T-helper 1 cell treated with Interleukin-12 subunit alpha and Interleukin-12 subunit beta and Interleukin-4 antibody, amounts not matched to agents 30 ng/mL and 1 ng/mL, for 36 hours (primary cell): ENCODE results near the gene GAB2. TPM values are rescaled to one million over a fixed set of nuclear protein-coding genes. Genes with fewer than 3 reads are reported as not detected.
"Not testable (repeated sequence)": the region's sequence is repeated elsewhere in the genome, so short reads cannot be mapped to it uniquely, and the experiment has no call there.

Experiments used
- intact Hi-C: fragments of 100-400 bp; cut with micrococcal nuclease; formaldehyde crosslinking; loops from one replicate; pipeline ENCODE4 v1.15.1; 2024
- total RNA-seq: library from RNA; stranded (reverse); gene quantifications from 2 replicates; pipeline ENCODE4 v1.2.3, GENCODE V29; 2022

Gene GAB2
- total RNA-seq, 1 donor from 2014 or later: 50.6 TPM

DNA sequence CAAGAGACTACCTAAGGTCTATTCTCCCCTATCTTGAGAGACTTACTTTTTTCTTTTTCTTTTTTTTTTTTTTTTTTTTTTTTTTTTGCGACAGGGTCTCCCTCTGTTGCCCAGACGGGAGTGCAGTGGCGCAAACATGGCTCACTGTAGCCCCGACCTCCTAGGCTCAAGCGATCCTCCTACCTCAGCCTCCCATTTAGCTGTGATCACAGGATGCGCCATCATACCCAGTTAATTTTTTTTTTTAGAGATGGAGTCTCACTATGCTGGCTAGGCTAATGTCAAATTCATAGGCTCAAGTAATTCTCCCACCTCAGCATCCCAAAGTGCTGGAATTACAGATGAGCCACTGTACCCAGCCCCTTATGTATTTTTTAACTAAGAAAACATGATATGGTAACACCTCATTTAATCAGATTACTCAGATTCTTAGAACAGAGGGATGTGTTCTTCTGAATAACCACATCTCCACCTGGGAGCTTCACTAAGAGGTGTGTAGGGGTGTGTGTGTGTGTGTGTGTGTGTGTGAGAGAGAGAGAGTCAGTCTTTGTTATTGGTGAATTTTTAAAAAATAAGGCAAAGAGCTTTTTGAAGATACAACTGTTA is 126.0 kb downstream of the GAB2 start:
- intact Hi-C loops: loop anchor here (1.0 to 5.0 kb wide), 10 partner anchors 21 to 271 kb away; partner anchors contain the start of genes ALG8, GAB2, KCTD21 and NDUFC2

DNA sequence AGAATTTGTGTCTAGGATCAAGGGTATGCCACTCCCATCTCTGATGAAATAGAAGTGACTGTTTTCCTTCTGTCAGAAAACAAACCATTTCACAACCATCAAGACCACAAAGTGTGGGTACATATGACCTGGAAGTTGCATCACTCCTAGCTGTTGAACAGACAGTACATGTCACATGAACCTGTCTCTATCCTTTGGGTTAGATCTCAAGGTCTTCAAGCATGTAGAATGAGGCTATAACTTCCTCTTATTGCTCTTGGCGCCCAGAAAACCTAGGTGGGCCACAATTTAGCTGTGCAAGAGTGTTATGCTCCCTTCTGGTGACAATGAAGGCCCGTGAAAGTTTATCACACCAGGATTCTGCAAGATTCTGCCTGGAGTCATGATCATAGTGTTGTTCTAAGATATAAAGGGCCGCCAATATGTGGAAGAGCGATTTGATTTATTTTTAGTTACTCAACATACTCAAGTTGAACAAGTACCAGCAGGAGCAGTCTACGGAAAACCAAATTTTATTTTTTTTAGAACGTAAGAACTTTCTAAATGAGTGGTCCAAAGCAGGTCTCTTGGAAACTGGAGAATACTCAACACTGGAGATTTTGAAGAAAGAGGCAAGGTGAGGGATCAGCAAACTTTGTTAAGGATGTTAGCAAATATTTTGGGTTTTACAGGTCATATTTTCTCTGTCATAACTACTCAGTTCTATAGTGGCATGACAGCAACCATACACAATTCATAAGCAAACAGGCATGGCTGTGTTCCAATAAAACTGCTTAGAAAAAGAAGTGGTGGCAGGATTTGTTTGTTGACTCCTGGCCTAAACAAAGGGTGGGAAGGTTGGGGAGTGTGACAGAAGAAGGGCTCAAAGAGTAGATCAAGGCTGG is 127.1 kb downstream of the GAB2 start:
- intact Hi-C loops: loop anchor here (1.0 to 5.0 kb wide), 3 partner anchors 88 to 272 kb away; partner anchors contain the start of gene NDUFC2

DNA sequence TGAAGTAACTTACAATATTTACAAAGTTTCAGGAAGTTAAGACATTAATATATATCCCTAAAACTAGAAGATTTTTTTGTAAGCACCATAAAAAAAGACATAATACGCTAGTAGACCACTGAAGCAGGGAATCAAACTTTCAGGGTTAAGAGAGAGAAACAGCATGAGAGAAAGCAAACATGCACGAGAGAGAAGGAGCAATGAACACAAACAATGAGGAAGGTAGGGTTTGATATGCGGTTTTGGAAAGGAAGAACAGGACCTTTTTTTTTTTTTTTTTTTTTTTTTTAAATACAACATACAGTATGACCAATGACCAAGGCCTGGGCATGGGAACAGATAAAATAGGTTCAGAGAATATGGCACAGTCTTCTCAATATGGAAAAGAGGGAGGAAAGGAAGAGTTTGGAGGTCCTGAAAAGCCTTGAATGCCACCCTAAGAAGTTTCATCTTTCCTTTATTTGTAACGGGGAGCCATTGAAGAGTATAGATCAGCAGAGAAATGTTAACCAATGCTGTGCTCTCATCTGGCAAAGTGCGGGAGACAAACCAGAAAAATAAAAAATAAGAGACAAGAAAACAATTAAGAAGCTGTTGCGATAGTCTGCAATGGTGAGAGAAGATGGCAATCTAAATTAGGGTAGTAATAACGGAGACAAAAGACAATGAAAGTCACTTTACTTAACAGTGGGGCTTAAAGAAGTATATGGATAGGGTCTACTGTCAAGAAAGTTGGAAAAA is 127.9 kb downstream of the GAB2 start:
- intact Hi-C loops: loop anchor here (1.0 to 5.0 kb wide), 3 partner anchors 87 to 273 kb away; partner anchors contain the start of gene NDUFC2

DNA sequence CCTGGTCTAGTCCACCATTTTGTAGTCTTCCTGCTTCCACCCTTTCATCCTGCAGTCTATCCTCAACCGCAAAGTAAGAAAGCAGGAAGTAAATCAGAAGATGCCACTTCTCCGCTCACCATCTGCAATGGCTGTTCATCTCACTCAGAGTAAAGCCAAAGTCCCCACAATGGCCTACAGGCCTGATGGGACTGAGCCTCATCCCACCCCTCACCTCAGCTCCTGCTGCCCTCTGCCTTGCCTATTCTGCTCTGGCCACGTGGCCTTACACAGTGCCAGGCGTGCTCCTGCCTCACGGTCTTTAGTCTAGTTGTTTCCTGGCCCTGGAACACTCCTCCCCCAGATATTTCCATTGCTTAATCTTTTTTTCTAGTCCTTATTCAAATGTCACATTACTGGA is 133.4 kb downstream of the GAB2 start:
- intact Hi-C loops: no loop called here

DNA sequence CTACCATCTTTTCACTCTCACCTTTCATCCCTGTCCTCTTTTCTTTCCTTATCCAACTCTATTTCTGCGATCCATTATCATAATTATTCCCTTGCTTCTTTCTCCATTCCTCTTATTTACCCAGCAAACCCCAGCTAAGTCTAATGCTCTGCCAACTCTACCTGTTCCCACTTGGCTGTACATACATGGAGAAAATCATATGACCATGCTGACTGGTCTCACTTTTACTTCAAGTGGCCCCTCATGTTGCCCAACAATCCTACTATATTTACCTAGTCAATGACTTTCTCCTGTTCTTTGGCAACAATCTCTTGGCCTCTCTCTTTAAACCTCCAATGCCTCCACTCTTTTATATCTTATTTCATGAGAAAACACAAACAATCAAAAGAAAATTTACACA is 134.8 kb downstream of the GAB2 start:
- intact Hi-C loops: no loop called here

DNA sequence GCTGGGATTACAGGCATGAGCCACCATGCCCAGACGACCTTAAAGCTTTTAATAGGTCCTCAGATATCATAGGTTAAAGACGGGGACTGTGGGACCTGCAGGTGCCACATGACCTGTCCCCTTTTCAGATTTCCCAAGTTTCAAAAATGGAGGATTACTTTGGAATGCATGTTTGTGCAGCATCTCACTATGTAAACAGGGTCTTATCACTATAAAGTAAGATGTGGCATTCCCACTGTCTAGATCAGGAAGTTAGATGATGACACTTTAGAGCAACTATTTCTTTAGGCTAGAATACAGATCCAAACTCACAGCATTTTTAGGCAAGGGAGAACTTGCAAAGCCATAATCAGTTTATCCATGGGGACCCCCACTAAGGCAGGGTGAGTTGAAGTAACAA is 136.1 kb downstream of the GAB2 start:
- intact Hi-C loops: no loop called here

DNA sequence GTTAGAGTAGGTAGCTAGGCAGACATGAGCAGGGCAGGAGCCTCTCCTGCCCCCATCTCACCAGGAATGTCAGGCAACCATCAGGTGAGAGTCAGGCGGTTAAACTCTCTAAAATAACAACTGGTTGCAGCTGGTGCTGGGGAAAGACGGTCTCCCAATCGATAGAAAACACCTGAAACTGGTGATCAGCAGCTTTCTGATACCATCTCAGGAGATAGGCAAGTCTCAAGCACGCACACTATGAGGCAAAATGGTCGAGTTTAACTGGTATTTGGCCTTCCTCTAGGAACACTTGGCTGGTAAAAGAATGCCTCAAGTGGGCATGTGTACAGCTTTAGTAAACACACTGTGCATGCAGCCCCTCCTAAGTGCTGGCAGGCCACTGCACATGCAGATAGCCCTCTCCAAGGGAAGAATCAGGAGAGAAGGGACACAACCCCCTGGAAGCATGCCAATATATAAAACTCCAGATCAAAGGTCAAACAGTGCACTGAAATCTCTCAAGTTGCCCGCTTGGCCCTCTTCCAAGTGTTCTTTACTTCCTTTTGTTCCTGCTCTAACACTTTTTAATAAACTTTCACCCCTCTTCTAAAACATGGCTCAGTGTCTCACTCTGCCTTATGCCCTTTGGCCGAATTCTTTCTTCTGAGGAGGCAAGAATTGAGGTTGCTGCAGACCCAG is 140.2 kb downstream of the GAB2 start:
- intact Hi-C loops: no loop called here

DNA sequence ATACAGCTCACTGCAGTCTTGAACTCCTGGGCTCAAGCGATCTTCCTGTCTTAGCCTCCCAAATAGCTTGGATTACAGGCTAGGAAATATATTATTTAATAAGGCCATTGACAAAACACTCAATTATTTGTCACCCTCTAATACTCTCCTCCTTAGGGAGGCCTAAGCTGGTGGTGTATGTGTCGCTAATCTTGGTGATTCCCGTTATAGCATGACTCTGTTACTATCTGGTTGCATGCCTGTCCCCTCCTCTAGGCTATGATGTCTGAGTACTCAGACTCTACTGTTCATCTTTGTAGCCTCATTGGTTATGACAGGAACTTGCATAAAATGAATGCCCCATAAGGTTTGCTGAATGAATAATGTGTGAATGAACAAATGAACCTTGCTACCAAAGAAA is 141.3 kb downstream of the GAB2 start:
- intact Hi-C loops: no loop called here

DNA sequence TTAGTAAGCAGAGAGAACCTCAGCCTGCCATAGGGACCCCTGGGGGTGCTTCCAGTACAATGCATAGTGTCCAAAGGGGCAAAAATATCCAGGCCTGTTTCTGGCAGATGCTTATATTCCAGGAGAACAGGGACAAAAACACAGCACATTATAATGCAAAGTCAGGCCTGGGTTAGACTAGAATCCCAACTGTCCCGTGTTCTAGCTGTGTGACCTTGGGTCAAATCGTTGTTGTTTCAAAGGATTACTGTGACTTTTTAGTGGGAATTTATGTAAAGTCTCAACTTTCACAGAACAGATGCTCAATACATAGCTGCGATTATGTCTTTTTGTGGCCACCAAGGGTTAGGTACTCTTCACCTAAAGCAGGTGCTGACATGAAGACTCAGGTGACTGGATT is 142.9 kb downstream of the GAB2 start:
- intact Hi-C loops: no loop called here

DNA sequence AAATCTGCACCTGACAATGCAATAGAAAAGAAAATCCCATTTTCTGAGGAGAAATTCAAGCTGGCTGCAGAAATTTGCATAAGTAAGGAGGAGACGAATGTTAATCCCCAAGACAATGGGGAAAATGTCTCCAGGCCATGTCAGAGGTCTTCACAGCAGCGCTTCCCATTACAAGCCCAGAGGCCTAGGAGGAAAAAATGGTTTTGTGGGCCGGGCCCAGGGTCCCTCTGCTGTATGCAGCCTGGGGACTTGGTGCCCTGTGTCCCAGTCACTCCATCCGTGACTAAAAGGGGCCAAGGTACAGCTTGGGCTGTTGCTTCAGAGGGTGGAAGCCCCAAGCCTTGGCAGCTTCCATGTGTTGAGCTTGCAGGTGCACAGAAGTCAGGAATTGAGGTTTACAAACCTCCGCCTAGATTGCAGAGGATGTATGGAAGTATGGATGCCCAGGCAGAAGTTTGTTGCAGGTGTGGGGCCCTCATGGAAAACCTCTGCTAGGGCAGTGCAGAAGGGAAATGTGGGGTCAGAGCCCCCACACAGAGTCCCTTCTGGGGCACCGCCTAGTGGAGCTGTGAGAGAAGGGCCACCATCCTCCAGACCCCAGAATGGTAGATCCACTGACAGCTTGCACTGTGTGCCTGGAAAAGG is 144.9 kb downstream of the GAB2 start:
- intact Hi-C loops: not testable (repeated sequence)

DNA sequence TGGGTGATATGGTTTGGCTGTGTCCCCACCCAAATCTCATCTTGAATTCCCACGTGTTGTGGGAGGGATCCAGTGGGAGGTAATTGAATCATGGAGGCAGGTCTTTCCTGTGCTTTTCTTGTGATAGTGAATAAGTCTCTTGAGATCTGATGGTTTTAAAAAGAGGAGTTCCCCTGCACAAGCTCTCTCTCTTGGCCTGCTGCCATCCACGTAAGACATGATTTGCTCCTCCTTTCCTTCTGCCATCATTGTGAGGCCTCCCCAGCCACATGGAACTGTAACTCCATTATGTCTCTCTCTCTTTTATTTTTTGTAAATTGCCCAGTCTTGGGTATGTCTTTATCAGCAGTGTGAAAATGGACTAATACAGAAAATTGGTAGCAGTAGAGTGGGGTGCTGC is 145.8 kb downstream of the GAB2 start:
- intact Hi-C loops: not testable (repeated sequence)

DNA sequence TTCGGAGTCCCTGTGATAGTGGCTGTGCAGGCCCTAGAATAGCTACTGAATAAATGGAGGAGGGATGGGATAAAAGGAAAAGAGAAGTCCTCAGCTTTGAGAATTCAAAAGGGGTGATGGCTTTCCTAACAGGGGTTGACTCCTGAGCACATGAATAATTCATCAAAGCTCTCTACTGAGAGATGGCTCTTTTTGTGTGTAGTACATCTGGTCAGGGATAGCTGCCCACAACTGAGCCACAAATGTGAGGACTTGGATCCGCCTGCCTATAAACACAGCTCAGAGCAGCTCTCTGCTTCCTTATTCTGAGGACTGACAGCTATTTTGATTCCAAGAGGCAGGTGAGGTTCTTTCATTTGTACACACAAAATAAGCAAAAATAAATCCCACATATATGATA is 146.6 kb downstream of the GAB2 start:
- intact Hi-C loops: no loop called here

DNA sequence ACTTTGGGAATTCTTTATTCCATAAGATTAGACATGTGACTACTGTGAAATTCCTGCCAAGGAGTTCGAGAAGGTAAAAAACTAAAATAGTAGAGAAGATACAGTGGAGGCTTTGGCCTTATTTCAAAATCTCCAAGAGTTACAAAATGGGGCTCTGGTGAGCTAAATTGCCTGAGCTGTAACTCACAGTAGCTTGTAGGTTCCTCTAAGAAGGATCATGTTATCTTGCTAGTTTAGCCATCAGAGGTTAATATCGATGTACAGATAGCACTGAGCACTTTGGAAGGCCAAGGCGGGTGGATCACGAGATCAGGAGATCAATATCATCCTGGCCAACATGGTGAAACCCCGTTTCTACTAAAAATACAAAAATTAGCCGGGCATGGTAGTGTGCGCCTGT is 147.8 kb downstream of the GAB2 start:
- intact Hi-C loops: no loop called here

DNA sequence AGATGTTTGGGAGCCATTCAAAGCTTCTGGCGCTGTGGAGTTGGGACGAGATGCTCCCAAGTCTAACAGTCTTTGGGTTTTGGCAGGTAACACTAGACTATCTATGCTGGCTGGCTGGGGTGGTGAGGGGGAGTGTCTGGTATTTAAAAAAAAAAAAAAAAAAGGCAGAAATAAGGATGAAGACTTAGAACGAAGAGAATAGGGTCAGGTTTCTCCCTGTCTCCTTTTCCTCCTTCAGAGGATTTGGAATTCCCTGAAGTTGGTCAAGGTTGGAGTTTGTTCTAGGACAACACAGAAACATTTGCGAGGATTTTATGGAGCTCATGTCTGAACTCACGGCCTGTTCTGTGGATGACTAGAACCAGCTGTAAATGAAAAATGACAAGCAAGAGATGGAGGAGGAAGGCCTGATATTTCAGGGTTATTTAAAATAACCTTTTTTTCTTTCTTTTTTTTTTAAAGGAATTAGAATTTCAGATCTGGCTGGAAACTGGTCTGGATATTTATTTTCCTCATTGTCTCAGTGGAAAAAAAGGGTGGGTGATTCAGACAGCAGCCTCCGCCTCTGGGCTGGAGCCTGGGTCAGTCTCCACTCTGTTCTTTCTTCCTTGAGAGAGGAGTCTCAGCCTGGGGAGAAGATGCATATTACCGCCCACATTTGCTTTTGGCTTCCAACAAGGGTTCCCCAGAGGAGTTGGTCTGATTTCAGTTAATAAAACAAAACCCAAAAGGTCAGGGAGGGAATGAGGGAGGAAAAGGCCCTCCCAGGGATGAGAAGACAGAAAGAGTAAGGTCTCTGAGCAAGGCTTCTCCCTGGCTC is 148.8 kb downstream of the GAB2 start:
- intact Hi-C loops: no loop called here

DNA sequence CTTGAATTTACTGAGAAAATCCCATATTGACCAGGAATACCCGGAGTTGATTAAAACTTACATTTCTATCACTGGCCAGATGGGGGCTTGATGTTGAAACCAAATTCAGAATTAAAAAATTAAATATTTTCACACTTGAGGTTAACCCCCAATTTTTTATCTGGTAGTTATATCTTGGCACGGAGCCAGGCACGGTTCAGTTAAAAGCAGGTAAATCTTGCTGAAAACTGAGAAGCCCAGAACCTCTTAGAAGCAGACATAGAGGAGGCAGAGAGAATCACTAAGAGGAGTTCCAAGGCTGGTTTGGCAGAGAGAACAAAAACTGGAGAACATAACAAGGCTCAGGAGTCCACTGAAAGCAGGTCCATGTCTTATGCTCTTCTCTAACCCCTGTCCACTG is 151.2 kb downstream of the GAB2 start:
- intact Hi-C loops: no loop called here

DNA sequence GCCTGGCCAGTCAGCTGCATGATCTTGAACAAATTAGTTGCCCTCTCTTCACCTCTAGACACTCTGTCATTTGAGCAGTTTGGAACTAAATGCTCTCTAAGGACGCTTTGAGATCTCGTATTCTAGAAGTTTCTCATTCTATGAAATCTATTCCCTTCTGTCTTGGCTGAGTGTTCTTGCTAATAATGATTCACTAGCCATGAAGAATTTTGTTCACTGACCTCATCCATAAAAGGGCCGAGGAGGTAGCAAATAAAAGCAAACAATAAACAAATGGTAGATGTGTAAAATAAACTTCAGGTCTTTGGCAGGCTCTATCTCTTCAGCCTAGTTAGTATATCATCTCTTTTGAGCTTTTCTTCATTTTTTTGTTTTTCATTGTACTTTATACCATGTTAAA is 152.3 kb downstream of the GAB2 start:
- intact Hi-C loops: no loop called here

DNA sequence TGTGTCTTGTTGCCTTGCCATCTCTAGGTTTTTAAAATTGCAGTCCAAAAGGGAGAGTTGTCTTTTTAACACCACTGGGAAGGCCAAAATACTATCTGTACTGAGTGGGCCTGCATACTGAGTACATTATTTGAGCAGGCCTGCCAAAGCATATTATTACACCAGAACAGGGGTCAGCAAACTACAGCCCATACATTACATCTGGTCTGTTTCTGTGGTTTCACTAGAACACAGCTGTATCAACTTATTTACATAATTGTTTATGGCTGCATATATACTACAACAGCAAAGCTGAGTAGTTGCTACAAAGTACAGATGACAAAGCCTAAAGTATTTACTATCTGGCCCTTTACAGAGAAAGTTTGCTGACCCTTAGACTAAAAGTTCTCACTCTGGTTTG is 154.9 kb downstream of the GAB2 start:
- intact Hi-C loops: no loop called here

DNA sequence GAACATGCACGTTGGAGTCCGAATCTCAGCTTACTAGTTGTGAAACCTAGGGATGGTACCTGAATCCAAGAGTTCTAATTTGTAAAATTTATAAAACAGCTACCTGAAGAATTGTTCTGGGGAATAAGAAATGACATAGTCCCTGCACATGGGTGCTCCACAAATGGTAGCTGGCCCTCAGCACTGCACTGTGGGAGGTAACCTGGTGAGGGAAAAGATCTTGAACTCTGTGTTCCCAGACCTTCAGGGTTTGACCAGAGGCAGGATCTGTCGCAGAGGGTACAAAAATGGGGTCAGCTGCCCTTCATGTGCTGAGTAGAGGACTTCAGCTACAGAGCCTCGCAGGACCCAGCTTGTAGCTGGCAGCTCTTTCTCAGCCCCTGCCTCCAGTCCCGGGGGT is 155.4 kb downstream of the GAB2 start:
- intact Hi-C loops: no loop called here

DNA sequence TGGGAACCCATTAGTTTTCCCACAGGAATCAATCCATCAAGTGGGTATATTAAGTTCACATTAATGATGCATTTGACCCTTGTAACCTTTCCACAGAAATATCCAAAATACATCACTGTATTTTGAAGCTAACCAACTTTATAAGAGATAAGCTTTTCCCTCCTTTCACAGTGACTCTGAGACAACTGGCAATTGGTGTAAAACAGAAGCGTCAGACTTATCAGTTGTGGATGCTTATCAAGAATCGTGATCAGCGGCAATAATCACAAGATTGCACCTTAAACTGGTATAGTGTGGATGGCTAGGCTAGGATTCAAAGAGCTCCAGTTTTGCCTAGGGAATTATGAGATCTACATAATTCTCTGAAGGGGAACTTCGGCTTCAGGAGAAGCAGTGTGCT is 155.8 kb downstream of the GAB2 start:
- intact Hi-C loops: no loop called here

DNA sequence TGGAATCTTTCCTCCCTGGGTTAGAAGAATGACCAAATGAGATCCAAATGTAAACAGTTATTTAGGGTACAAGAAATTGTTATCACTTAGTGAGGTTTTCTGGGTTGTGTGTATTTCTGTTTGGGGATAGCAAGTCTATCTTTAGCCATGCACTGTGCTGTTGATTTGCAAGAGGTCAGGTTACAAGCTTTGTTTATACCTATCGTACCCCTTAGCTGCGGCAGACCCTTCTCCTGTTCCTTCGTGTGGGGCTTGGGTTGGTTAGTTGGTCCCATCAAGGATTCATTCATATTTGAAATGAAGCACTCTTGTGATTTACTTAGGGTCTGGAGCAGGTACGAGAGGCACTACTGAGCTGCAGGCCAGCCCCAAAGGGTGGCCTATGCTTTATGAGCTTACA is 156.3 kb downstream of the GAB2 start:
- intact Hi-C loops: no loop called here
